OCI-LY1 (cell line): ENCODE measurements around the gene MYOM1.

Experiments
- H2AFZ ChIP-seq: fragments of 200-600 bp; sonication (generic), shearing (Covaris generic); 2 replicates; pipeline ENCODE4 v1.6.0; 2014; ENCODE audit warnings: antibody characterized with exemption, mild to moderate bottlenecking, low read length
- H3F3A ChIP-seq: fragments of 200-600 bp; sonication (generic), shearing (Covaris generic); 2 replicates; pipeline ENCODE4 v1.6.0; 2014; ENCODE audit warnings: mild to moderate bottlenecking, antibody characterized with exemption, low read length, moderate library complexity; ENCODE audit not compliant: insufficient read depth
- H3K27ac ChIP-seq: fragments of 200-600 bp; sonication (generic); 2 replicates; pipeline ENCODE4 v1.5.1; 2014; ENCODE audit warnings: low read length, mixed run types, mild to moderate bottlenecking, low read depth; ENCODE audit not compliant: poor library complexity, severe bottlenecking
- H3K27me3 ChIP-seq: fragments of 200-600 bp; sonication (generic); 2 replicates; pipeline ENCODE4 v1.6.0; 2014; ENCODE audit warnings: antibody characterized with exemption, mild to moderate bottlenecking, low read length, moderate library complexity; ENCODE audit not compliant: insufficient read depth
- H3K36me3 ChIP-seq: fragments of 200-600 bp; sonication (generic); 2 replicates; pipeline ENCODE4 v1.6.1; 2014; ENCODE audit warnings: mild to moderate bottlenecking, antibody characterized with exemption, low read length, moderate library complexity, mixed read lengths; ENCODE audit not compliant: insufficient read depth
- H3K4me1 ChIP-seq: fragments of 200-600 bp; sonication (generic); 2 replicates; pipeline ENCODE4 v1.5.1; 2014; ENCODE audit warnings: mild to moderate bottlenecking, low read length, moderate library complexity; ENCODE audit not compliant: insufficient read depth, severe bottlenecking
- H3K4me2 ChIP-seq: fragments of 200-600 bp; sonication (generic), shearing (Covaris generic); 2 replicates; pipeline ENCODE4 v1.6.1; 2014; ENCODE audit warnings: low read length
- H3K4me3 ChIP-seq: fragments of 200-600 bp; sonication (generic); 2 replicates; pipeline ENCODE4 v1.5.1; 2014; ENCODE audit warnings: low read length, low read depth, mild to moderate bottlenecking, mixed read lengths; ENCODE audit not compliant: poor library complexity, severe bottlenecking
- H3K79me2 ChIP-seq: fragments of 200-600 bp; shearing (Covaris generic); 2 replicates; pipeline ENCODE4 v1.6.1; 2016; ENCODE audit warnings: mixed run types, low read length, mixed read lengths; ENCODE audit not compliant: insufficient read depth
- H3K9ac ChIP-seq: fragments of 200-600 bp; sonication (generic), shearing (Covaris generic); 2 replicates; pipeline ENCODE4 v1.6.1; 2014; ENCODE audit warnings: mild to moderate bottlenecking, low read length, mixed read lengths
- H3K9me2 ChIP-seq: fragments of 200-600 bp; sonication (generic), shearing (Covaris generic); 2 replicates; pipeline ENCODE4 v1.6.1; 2014; ENCODE audit warnings: low read depth, mild to moderate bottlenecking, low read length, mixed read lengths
- H3K9me3 ChIP-seq: fragments of 200-600 bp; shearing (Covaris generic); 2 replicates; pipeline ENCODE4 v1.6.1; 2014; ENCODE audit warnings: low read length, mixed read lengths
- H4K20me1 ChIP-seq: fragments of 200-600 bp; sonication (generic), shearing (Covaris generic); 2 replicates; pipeline ENCODE4 v1.6.0; 2016; ENCODE audit warnings: mild to moderate bottlenecking, low read length; ENCODE audit not compliant: insufficient read depth
- EZH2 ChIP-seq: fragments of 200-600 bp; sonication (generic), shearing (Covaris generic); IDR thresholded peaks from 2 replicates; pipeline ENCODE4 v1.8.0; 2017; ENCODE audit warnings: borderline replicate concordance, mixed run types, mild to moderate bottlenecking, antibody characterized with exemption, low read length, moderate library complexity, mixed read lengths
- TF ChIP-seq, protein P1 (sequence below): fragments of 200-600 bp; sonication (generic), shearing (Covaris generic); IDR thresholded peaks from 2 replicates; pipeline ENCODE4 v1.5.1; 2017; ENCODE audit warnings: mild to moderate bottlenecking, antibody characterized with exemption, low read length, moderate library complexity, mixed read lengths

Gene MYOM1

DNA sequence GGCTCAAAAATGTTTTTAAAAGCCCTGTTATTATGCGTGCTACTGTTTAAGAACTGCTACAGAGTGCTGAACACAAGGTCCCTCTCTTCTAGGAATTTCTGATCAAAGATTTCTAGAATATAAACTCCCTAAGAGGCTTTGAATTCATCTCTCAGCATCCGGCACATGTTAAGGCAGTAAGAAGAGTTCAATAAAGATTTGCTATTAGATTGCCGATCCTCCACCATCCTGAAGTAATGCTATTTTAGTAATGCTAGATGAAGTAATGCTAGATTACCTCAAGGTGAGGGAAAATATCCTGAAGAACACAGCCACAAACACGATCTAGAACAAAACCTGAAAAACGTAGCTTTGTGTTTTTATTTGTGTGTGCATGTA, 41.2 kb upstream of the MYOM1 start:
- no peaks in the 10 kb centered on the region for H3F3A ChIP-seq

DNA sequence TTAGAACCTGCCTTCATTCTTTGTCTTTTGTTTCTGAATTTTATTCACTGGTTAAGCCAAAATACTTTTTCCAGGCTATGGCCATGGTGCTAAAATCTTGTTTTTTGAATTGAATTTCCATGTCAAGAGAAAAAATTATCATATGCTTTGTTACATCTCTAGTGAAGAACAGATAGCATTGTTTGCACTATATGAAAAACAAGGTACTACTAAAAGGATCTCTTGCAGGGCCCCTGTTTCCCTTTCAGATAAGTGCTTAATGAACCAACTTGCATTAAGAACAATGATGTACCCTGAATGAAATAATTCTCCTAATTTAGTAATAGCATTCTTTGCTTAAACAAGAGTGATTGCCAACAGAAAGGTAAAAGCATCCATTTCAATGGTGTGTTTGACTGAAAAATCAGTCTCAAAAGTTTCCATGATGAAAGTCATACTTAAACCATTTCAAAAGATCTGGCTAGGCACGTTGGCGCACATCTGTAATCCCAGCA, 37.9 kb upstream of the MYOM1 start:
- H3K27me3 ChIP-seq: no peaks in the 10 kb centered on the region
- TF ChIP-seq, protein P1, sequence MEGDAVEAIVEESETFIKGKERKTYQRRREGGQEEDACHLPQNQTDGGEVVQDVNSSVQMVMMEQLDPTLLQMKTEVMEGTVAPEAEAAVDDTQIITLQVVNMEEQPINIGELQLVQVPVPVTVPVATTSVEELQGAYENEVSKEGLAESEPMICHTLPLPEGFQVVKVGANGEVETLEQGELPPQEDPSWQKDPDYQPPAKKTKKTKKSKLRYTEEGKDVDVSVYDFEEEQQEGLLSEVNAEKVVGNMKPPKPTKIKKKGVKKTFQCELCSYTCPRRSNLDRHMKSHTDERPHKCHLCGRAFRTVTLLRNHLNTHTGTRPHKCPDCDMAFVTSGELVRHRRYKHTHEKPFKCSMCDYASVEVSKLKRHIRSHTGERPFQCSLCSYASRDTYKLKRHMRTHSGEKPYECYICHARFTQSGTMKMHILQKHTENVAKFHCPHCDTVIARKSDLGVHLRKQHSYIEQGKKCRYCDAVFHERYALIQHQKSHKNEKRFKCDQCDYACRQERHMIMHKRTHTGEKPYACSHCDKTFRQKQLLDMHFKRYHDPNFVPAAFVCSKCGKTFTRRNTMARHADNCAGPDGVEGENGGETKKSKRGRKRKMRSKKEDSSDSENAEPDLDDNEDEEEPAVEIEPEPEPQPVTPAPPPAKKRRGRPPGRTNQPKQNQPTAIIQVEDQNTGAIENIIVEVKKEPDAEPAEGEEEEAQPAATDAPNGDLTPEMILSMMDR: no peak
- TF ChIP-seq EZH2: no peak
- H3K36me3 ChIP-seq: peaks cover 56% of the 10 kb centered on the region
- no peaks in the 10 kb centered on the region for H3K9me3 ChIP-seq
- no peaks in the 10 kb centered on the region for H3K9me2 ChIP-seq
- H3K4me1 ChIP-seq: peaks cover 10% of the 10 kb centered on the region
- H3K4me2 ChIP-seq: no peak overlapping the region
- no peaks in the 10 kb centered on the region for H3F3A ChIP-seq
- H3K4me3 ChIP-seq: no peak overlapping the region
- no peak overlapping the region for H3K27ac ChIP-seq
- H2AFZ ChIP-seq: no peak overlapping the region
- no peaks in the 10 kb centered on the region for H4K20me1 ChIP-seq
- peaks cover 2% of the 10 kb centered on the region for H3K79me2 ChIP-seq
- no peak overlapping the region for H3K9ac ChIP-seq

More for the DNA sequence above, 41.2 kb upstream of the MYOM1 start:
- Histone ChIP-seq H4K20me1 (no peaks in the 10 kb centered on the region), H3K27ac (peak overlapping the region; percentile 73), H3K36me3 (peaks cover 23% of the 10 kb centered on the region), H3K9me2 (no peaks in the 10 kb centered on the region), H3K9ac (peak overlapping the region; percentile 96), H2AFZ (no peak overlapping the region), H3K4me3 (peak overlapping the region; percentile 95), H3K4me2 (peak overlapping the region; percentile 69), H3K9me3 (no peaks in the 10 kb centered on the region), H3K27me3 (no peaks in the 10 kb centered on the region), H3K79me2 (peaks cover 35% of the 10 kb centered on the region), H3K4me1 (peaks cover 39% of the 10 kb centered on the region)
- TF ChIP-seq EZH2: no peak
- TF ChIP-seq, protein P1: no peak

DNA sequence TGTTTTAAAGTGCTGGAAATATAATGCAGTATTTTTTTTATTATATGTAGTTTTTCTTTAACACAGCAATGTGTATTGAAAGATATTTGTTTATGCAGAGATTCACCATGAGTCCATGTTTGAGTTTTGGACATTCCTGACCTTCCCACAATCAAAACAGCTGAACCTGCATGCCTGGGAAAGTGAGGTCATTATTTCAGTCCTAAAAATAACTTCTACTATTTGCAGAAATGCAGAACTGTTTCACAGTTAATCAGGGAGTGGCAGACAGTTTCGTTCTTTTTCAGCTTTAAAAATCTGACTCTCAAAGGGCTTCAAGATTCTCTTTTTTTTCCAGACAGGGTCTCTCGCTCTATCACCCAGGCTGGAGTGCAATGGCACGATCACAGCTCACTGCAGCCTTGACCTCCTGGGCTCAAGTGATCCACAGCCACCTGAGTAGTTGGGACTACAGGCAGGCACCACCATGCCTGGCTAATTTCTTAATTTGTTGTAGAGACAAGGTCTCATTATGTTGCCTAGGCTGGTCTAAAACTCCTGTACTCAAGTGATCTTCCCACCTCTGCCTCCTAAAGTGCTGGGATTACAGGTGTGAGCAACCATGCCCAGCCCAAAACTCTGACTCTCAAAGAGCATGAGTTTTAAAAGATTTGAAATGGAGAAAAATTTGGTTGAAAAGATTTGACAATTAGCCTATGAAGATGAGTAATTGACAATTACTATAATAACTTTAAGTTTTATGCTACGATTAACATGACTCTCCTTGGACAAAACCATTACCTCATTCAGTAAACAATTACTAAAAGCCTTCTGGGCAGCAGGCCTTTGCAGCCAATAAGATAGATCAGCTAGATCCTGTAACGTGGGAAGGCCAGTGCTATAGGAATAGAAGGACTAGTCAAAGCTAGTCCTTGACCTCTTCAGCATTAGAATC, 37.2 kb upstream of the MYOM1 start:
- no peak overlapping the region for H3K27ac ChIP-seq
- H3K27me3 ChIP-seq: no peaks in the 10 kb centered on the region
- H3K4me1 ChIP-seq: peaks cover 10% of the 10 kb centered on the region
- H3K79me2 ChIP-seq: no peaks in the 10 kb centered on the region
- no peaks in the 10 kb centered on the region for H3F3A ChIP-seq
- no peak for TF ChIP-seq EZH2
- TF ChIP-seq, protein P1: no peak
- no peaks in the 10 kb centered on the region for H3K9me3 ChIP-seq
- no peaks in the 10 kb centered on the region for H3K9me2 ChIP-seq
- no peak overlapping the region for H2AFZ ChIP-seq
- no peak overlapping the region for H3K9ac ChIP-seq
- peaks cover 59% of the 10 kb centered on the region for H3K36me3 ChIP-seq
- no peak overlapping the region for H3K4me3 ChIP-seq
- no peaks in the 10 kb centered on the region for H4K20me1 ChIP-seq
- H3K4me2 ChIP-seq: no peak overlapping the region
